Suprapubic skin (tissue), 4 donors: Measurements from ENCODE around the gene NPW.

Source experiments
- CTCF ChIP-seq, 2 donors: fragments of 200-600 bp in 1 of 2; fragments of 450-650 bp in 1 of 2; sonication (generic) in 1 of 2; IDR thresholded peaks; one replicate each; pipeline ENCODE4 v1.5.1; 2016 to 2019; ENCODE audit warnings: antibody characterized with exemption in 2 of 2, mild to moderate bottlenecking in 1 of 2, moderate library complexity in 1 of 2
- EP300 ChIP-seq: sonication (generic); formaldehyde crosslinking; IDR thresholded peaks from one replicate; pipeline ENCODE4 v1.6.1; 2017; ENCODE audit warnings: antibody characterized with exemption
- POLR2A ChIP-seq, 2 donors: fragments of 450-650 bp; IDR thresholded peaks; one replicate each; pipeline ENCODE4 v1.6.1; 2017; ENCODE audit warnings: antibody characterized with exemption in 2 of 2, mild to moderate bottlenecking in 2 of 2, moderate library complexity in 2 of 2
- POLR2AphosphoS5 ChIP-seq, 3 donors: sonication (generic); formaldehyde crosslinking; IDR thresholded peaks; one replicate each; pipeline ENCODE4 v1.6.1; 2017; ENCODE audit warnings: antibody characterized with exemption in 3 of 3

- TF ChIP-seq POLR2A (IDR thresholded peaks at IDR 0.05) (no peak), CTCF (IDR thresholded peaks at IDR 0.05) (no peak), EP300 (no peak), POLR2AphosphoS5 (IDR thresholded peaks at IDR 0.05) (no peak)
These were observed 35.1 kb downstream of the NPW start for GRCh38 chr16:2054543-2055245.
